NCI-H146 treated with DMSO at 0.1 percent for 48 hours (cell line): ENCODE results near the gene ZFYVE28.

Experiments used
- DNase-seq: peaks from one replicate; lab custom pipeline; 2025; ENCODE audit not compliant: unreplicated experiment; lab: John Stamatoyannopoulos, UW

ZFYVE28 gene

DNA sequence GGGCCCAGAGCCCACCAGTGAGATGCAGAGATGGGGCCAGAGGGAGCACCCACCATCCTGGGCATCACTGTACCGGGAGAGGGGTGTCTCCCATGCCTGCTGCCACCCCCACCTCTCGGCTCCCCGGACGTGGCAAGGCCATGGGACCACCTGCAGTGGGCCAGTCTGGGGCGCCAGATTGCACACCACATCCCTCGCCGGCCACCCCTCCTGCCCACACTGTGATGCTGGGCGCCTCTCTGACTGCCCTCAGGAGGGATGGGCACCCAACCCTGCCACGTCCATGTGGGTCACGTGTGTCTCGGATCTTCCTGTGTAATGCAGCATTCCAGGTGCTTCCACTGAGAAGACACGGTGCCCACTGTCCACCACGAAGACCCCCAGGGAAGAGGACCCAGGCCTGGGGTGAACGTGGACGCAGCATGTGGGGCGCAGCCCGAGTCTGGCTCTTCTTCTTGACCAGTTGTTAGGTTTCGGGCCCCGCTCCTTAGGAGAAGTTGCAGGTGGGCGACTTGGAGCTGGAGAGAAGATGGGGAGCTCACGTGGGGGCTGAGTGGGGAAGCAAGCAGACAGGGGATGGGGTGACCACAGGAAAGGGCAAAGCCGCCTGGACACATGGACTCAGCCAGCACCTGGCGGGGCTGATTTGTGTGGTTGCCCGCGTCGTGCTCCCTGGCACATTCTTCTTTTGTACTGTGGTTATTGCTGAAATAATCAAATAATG is 47.7 kb downstream of the ZFYVE28 start:
- DNase-seq, result no peak

DNA sequence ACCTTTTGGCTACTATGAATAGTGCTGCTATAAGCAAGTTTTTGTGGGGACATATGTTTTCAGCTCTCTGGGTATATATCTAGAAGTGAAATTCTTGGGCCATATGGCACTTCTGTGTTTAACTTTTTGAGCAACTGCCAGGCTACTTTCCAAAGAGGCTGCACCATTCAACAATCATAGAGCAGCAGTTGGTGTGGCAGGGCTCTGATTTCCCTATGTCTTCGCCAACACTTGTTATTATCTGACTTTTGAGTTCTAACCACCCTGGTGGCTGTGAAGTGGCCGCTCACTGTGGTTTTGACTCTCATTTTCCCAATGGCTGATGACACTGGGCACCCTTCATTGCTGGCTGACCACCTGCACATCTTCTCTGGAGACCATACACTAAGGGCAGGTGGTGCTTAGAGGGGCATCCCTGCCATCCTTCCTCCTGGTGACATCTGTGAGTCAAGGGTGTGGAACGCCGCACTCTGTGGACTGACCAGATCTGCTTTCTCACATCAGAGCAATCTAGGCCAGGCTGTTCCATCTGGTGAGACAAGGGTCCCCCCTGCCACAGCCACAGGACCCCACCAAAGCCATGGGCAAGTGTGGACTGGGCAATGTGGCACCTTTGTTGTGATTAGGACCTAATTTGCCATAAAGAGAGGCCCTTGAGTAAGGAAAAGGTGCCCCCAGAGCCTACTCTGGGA is 49.6 kb downstream of the ZFYVE28 start:
- DNase-seq, result no peak

DNA sequence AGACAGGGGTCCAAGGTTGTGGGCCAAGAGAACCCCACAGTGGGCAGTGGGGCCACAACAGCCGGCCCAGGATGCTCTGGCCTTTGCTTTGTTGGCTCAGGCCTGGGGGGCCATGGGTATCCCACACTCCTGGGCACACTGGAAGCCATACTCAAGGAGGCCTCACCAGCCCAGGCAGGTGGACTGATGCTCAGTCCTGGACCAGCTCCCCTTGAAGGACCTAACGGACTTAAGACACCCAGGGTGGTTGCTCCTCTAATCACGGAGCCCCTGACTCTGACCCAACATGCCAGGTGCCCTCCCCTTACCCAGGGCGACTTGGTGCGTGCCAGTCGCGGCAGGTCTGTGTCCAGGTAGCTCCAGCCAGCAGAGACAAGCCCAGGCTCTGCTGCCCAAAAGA is 50.8 kb downstream of the ZFYVE28 start:
- no peak for DNase-seq

DNA sequence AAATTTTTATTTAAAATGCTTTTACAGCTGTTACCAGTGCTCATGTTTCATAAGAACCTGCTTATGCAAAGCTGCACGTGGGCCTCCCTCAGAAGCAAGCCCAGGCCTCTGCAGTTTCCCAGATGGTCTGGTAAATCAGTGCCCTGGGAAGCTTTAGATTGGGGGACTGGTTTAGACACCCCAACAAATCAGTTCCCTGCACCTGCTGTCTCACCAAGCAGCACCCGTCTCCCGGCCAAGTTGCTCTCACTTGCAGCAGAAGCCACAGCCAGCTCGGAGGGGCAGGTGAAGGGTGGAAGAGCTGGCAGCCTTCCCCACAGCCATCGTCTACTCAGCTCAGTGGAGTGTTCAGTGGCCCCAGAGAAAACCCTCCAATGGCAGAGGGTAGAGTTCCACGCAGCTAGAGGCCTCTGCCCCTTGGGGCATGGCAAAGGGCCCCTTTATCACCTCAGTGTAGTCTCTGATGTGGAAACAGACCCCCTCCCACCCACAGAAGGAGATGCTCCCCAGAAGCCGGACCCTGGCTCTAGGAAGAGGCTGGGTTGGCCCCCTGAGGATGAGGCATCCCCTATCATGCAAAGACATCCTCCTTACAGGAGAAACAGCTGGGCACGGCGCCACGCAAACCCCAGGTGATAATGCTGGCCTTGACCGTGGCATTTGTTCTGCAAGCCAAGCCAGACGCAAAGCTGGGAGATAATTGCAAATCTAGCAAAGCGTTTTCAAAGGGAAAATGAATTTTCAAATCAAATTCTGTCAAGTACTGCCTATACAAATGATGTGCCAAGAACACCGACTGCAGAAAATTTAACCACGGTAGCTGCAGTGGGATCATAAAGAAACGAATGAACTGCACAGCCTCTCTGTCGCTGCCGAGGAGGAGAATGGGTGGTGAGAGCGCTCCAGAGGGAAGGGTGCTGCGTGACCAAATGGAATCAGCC is 51.9 kb downstream of the ZFYVE28 start:
- no peak for DNase-seq

DNA sequence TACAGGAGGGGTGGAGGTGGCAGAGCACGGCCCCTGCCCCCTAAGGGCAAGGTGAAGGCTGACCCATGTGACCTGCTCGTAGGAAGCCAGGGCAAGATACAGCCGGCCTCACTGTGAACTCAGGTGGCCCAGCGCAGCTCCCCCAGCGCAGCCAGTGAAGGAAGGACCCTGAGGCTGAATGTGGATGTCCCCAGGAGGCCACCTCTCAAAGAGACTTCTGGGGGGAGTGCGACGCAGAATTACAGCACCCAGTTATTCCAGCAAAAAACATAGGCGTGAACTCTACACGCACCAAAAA is 52.6 kb downstream of the ZFYVE28 start:
- no peak for DNase-seq

DNA sequence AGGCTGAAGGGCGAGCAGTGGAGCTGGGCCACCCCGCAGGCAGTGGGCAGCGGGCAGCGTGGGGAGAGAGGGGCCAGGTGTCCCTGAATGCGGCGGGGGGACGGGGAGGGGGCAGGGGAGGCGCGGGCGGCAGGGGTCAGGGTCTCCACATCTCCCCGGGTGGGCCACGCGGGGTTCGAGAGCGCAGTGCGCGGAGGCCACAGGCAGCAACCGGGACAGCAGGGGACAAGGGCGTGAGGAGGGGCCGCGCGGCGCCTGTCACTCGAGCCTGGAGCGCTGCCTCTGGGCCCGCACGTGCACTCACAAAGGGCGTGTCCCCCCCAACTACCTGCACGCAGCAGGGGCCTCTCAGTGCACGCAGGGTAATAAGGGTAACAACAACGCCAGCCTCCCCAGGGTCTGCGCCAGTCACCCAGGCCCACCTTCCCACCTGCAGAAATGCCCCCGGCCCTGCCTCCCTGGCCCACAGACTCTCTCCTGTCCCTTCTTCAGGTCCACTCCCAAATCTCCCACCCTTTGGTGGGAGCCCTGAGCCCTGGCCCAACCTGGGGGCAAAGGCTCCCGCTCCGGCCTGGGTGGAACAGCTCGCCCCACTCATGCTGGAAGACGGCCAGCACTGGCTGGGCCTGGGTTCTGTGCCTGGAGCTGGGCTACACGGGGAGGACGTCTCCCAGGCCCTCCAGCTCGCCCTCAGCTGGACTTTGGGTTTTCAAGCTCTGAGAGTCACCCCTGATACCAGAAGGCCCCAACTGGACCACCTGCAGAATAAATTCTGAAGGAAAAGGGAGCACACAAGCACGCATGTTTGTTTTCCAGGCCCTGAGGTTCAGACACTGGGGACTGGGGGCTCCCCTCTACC is 53.2 kb downstream of the ZFYVE28 start:
- no peak for DNase-seq

DNA sequence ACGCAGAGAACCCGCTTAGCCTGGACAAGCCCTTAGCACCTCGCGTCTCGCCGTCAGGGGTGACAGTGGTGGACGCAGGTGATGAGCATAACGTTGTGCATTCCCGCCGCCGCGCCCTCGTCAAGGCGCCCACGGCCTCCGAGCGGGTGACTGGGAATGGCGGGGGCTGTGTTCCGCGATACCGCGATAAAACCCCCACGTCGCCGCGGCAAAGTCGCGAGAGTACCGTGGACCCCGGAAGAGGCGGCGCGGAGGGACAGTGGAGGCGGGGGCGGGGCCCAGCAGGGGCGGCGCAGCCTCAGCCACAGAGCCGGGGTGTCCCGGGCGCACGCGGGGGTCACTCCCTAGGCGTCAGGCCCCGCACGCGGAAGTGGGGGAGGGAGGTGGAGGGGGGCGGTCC is 53.8 kb downstream of the ZFYVE28 start:
- no peak for DNase-seq

DNA sequence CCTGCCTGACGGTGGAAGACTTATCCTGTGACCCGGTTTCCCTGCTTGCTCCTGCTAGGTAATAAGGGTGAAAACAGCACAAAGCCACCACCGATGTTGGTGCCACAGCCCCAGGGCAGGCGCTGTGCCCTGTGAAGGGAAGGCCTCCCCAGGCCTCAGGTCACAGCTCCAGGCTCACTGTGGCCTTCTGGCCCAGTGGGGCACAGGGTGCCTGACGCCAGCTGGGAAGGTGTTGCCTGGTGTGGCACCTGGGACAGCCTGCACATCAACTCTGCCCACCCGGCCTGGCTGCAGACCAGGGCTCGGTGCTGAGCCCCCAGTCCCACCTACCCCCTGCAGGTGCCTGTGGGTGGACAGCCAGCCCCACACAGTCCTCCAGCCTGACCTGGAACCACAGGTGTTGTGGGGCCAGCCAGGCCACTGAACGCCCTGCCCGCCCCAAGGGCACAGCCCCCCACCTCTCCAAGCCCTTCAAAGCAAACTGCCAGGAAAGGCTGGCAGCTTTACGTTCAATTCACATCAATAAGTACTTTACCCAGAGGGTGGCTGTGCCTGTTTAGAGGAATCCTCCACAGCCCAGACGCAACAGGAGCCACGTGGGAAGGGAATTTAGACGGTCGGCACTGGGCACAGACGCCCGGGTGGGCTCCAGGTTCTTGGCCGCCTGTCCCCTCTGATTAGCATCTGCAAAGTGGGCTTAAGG is 54.3 kb downstream of the ZFYVE28 start:
- DNase-seq, result no peak

DNA sequence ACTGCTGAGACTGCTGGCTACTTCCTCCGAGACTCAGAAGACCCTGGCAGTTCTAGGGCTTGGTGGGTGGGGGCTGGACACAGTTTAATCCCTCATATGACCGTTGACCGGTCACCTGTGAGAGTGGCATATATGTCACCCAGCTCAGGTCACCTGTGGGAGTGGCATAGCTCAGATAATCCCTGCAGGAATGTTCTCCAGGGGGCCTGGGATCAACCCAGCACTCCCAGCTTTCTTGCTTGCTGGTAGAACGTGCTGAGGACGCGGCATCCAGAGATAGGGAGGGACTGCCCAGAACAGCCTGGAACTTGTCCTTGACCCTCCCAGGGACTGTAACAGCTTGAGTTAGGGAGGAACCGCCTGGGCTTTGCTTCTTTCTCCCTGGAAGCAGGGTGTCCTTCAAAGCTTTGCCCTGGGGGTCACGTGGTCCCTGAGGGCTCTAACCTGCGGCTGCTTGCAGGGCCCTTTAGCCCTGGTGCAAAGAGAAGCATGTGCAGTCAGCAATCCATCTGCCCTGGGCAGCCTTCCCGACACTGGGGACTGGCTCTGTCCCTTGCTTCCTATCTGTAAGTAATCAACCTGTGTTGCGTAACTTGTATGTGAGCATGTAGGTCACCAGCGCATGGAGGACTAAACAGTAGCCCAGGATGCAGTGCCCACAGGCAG is 55.3 kb downstream of the ZFYVE28 start:
- no peak for DNase-seq

DNA sequence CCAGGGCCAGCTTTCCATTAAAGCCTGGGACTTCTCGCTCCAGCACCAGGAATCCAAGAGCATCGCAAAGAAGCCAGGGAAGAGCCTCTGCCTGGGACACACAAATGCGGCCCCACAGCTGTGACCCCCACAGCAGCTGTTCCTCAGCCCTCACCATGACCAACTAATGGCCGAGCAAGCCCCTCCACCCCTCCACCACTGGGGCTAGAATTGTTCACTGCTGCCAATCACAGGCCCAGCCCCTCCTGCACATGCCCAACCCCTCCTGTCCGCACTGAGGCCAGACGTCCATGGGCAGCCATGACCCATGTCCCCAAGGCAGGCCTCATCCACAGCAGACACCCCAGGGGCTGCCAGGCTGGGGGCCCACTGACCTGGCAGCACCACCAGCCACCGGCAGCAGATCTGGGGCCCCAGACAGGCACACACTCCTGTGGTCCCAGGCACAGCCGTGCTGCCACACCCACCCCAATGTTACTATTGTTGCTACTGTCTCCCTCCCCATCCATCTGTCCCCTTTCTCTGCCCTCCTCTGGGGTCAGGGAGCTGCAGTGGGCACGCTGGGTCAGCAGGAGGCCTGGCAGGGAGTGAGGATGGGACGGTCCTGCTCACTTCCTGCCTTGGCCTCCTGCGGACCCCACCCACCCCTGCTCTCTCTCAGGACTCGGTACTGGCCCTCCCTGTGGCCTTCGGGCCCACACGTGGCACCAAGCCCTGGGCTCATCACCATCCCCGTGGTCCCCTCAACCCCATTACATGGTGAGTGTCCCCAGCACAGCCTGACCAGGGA is 56.0 kb downstream of the ZFYVE28 start:
- no peak for DNase-seq

DNA sequence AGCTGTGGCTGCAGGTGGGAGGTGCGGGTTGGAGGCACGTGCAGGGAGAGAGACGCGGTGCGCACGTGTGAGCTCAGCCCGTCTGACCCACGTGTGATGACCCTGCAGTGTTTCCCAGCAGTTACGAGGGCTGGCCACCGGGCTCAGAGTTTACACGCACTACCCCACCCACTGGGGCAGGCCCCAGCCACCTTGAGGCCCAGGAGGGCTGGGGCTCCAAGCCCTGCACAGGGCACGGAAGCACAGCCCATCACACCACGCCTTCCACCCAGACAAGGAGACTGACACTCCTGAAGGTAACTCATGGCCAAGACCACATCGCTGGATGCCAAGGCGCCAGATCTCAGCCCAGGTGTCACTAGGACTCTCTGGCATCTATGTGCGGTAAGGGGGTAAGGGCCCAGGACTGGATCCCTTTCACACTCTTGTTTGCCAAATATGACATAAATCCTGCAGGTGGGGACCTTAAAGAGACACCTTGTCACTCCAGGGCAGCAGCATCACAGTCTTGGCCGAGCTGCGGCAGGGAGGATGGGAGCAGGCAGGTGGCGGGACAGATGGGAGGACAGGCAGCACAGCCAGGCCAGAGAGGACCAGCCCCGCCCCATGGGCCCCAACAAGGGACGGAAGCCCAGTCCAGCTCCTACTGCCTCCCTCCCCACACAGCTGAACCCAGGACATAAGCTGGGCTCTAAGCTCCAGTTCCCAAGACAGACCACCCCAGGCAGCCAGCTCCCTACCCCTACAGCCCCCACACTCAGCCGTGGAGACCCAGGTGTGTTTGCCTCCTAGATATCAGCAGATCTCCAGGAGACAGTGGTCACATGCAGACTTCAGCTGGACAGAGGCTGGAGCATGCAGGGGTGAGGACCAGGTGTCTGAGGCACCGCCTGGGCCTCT is 56.8 kb downstream of the ZFYVE28 start:
- no peak for DNase-seq

DNA sequence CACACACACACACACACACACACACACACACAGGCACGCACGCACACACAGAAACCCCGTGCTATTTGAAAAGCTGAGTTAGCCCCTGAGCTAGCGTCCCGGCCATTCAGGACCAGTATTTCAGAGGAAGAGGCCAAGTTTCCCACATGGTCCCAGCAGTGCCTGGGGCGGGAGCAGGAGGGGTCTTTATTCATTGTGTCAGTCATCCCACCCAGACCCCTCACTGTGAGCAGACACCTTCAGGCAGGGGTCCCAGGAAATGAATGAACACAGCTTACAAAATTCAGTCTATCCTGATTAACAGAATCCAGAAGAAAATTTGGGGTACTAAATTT is 58.1 kb downstream of the ZFYVE28 start:
- DNase-seq, result no peak

DNA sequence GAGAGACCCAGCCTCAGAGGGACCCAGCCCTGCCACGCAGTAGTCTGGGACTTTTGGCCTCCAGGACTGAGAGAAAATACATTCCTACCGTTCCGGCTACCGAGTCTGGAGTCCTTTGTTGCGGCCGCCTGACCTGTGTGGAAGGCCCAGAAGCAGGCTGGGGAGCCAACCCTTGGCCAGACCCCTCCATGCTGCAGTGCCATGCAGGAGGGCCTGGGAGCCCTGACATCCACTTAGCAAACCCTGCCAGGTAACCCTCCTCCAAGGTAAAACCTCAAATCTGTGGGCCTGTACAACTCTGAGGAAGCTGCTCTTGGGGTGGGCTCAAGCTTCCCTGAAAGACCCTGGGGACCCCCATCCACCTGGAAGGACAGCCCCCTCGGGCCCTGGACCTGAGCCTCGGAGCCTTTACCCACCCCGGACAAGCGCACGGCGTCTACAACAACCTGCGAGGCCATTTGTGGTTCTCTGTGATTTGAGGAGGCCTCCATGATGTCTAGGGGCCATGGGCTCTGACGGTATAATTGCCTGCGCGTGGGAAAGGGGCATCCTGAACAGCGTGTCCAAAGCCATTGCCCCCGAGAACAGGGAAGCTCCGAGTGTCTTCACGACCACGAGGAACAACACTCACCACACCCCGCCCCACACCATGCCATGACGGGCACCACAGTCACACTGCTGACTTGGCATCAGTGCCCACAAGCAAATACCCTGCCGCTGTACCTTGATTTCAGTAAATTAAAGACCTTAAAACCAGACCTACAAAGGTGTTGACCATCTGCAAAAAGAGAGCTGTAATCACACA is 58.7 kb downstream of the ZFYVE28 start:
- no peak for DNase-seq

DNA sequence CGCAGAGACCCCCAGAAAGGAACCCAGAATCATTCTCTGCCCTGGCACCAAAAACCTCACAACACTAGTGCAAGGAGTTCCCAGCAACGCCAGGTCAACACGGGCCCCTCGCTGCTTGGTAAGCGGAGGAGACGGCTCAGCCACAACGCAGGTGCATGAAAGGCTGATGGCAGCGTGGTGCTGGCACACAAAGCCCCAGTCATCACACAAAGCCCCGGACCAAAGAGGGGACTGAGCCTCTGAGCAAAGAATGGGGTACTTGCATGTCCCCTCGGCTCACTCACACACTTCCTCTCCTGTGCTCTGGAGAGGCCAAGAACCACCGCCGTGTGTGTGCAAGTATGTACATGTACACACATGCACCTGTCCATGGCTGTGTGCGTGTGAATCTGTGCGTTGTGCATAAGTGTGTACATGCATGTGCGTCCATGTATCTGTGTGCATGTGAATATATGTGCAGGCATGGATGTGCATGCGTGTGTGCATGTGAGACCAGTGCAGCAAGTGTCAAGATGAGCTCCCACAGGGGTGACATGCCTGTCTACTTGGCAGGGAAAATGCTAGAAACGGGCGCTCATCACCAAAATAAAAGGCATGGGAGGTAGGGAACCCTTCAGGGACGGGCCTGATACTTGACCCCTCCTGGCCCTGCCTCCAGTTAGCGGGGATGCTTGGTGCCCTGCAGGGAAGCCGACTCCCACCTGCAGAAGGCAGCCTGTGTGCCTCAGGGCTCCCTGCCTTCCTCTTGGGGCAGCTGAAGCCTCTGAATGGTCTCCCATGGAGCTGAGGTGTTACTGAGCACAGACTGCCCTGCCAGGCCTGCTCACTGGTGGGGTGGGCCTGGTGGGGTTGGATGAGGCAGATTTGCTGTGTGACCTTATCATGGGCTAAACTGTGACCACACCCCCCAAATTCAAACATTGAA is 60.4 kb downstream of the ZFYVE28 start:
- DNase-seq, result no peak

DNA sequence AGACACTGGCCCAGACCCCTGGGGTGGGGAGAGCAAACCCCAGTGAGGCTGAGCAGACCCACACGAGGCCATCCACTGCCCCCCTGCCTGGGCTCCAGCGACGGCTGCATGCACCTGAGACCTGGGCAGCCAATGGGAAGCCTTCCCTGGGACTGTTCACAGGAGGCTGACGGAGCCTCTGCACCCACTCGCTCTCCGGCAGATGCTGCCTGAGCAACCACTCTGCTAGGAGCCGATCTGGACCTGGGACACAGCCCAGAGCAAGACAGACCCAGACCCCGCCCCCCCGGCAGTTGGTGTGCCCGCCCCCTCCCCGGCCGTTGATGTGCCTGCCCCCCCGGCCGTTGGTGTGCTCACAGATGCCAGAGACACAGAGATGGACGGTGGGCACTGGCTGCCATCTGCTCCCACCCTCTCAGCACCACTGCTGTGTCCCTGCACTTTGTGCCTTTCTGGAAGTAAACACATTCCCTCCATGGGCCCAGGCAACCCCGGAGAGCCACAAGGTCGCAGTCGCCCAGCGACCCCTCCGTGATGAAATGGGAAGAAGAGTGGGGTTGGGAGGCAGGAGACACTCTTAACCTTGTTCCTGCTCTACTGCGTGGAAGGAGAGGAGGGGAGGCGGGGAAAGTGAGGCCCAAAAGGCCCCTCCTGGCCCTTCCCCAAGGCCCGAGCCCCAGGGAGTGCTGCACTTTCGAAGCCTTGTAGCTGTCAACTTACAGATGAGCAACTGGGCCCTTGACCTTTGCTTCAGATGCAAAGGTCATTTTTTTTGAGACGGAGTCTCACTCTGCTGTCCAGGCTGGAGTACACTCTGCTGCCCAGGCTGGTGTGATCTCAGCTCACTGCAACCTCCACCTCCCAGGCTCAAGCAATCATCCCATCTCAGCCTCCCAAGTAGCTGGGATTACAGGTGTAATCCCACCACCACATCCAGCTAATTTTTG is 62.0 kb downstream of the ZFYVE28 start:
- DNase-seq, result no peak
